CMK (cell line): ENCODE data around the gene FEV.
A peak's percentile ranks its signal among the peaks of the same experiment; 100 is the strongest.
"Not testable (repeated sequence)": the region's sequence is repeated elsewhere in the genome, so short reads cannot be mapped to it uniquely, and the experiment has no call there.

Source experiments
- DNase-seq: peaks from one replicate; pipeline ENCODE4 v3.0.0-alpha.2; 2010; ENCODE audit warnings: low read depth

FEV gene

DNA sequence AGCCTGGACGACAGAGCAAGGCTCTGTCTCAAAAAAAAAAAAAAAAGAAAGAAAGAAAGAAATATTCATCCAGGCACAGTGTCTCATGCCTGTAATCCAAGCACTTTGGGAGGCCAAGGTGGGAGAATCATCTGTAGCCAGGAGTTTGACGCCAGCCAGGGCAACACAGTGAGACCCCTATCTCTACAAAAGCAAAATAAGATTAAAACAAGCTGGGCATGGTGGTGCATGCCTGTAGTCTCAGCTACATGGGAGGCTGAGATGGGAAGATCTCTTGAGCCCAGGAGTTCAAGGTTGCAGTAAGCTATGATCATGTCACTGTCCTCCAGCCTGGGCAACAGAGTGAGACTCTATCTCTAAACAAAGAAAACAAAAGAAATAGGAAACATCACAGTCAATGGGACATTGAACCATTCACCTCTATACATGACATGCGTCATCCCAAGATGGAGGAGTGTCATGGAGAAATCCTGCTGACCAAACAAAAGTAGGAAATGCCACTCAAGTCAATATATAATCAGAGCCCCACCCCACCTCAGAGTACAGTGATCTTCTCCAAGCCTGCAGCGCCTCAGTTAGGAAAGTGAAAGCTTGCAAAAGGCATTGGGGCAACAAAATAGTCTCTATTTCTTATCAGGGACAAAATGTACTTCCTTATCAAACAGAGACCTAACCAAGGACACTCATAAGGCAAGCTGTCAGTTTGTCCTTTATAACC, 9.8 kb downstream of the FEV start:
- no peak for DNase-seq

- no peak for DNase-seq
These were observed 14.1 kb downstream of the FEV start for GRCh38 chr2:218970894-218971293.

GRCh38 chr2:218964041-218964771, 20.8 kb downstream of the FEV start:
- no peak for DNase-seq

DNA sequence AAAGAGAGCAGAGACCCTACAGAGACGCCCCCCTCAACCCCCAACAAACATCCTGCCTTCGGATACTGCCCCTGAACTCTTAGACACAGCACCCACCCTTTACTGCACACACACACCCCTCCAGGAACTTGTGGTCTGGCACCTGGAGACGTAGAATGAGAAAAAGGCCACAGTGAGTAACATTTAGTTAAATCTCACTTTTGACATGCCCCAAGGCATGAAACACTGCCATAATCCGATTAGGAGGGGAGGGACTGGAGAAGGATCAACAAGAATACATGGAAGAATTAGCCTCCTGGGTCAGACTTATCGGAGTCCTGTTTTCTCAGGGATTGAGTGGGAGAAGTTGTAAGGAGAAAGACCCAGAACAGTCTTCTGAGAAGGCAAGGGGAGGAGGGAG, 21.4 kb downstream of the FEV start:
- no peak for DNase-seq

- DNase-seq: no peak
These were observed 22.0 kb downstream of the FEV start for GRCh38 chr2:218962859-218963492.

DNA sequence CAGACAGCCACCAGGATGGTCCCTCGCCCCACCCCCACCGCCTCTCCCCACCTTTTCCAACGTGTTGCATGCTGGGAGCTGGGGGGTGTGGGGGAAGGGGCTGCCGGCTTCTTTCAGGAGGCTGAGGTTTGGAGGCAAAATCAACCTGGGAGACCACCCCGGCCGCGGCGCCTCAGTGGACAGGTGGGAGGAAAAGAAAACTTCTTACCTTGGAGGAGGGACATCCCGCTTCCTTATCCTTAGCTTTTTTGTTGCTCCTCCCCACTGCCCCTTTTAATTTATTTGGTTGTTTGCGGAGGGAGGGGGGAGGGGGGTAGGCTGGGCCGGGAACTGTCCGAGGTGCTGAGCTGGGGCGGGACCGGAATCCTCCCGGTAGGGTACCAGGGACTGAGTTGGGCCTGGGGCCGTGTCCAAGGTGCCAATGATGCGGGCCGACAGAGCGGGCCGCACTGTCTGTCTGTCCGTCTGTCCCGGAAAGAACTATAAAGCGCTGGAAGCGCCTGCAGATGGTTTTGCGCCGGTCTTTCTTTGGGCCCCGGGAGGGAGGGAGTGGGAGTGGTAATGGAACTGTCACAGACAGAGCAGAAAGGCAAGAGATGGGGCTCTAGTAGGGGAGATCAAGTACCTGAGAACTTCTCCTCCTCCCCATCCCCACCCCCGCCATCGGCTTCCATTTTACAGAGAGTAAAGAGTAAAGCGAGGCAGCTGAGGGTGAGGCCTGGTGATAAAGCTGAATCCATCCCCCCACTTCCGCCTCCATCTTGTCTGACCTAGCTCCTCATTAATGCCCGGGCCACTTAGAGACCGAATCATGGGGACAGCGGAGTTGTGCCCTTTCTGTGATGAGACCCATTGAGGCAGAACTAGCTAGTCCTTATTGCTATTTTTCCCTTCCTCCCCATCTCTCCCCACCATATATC, 23.1 kb downstream of the FEV start:
- no peak for DNase-seq

GRCh38 chr2:218961229-218961628, 23.8 kb downstream of the FEV start:
- DNase-seq: no peak

- no peak for DNase-seq
These were observed 24.4 kb downstream of the FEV start for GRCh38 chr2:218960309-218961165.

DNA sequence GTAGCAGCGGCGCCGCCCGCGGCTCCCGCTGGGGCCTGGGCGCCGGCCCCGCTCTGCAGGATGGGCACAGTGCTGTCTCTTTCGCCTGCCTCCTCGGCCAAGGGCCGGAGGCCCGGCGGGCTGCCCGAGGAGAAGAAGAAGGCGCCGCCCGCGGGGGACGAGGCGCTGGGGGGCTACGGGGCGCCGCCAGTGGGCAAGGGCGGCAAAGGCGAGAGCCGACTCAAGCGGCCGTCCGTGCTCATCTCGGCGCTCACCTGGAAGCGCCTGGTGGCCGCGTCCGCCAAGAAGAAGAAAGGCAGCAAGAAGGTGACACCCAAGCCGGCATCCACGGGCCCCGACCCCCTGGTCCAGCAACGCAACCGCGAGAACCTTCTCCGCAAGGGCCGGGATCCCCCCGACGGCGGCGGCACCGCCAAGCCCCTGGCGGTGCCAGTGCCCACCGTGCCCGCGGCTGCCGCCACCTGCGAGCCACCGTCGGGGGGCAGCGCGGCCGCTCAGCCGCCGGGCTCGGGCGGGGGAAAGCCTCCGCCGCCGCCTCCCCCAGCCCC, 25.1 kb downstream of the FEV start:
- DNase-seq: no peak

DNA sequence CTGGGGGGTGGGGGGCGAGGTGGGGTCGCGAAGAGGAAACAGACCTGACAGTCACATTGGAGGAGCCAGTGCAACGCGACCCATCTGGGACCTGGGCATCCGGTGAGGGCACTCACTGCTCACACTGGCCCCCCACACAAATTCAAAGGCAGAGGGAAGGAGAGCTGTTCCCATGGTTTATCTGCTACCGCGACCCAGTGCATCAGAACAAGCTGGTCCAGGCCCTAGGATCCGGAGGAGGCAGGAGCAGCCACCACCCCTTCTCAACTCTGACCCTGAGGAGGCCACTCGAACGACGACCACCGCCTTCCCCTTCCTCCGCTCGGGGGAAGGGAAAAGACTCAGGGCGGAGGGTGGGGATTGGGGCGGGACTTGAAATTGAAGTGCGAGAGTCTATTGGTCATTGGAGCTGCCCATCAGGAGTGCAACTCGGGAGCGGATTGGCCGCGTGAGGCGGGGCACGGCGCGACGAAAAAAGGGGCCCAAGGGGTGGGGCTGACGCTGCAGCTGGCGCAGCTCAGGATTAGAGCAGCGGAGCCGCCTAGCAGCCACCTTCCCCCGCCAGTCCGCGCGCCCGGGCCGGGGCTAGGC, 25.7 kb downstream of the FEV start, which contains the start of gene CDK5R2:
TSS of gene CDK5R2 (plus strand) at position 526 of the 591 bp plus-strand sequence. CDS start 155 bp downstream, outside the sequence.
- DNase-seq: peak; percentile 83

DNA sequence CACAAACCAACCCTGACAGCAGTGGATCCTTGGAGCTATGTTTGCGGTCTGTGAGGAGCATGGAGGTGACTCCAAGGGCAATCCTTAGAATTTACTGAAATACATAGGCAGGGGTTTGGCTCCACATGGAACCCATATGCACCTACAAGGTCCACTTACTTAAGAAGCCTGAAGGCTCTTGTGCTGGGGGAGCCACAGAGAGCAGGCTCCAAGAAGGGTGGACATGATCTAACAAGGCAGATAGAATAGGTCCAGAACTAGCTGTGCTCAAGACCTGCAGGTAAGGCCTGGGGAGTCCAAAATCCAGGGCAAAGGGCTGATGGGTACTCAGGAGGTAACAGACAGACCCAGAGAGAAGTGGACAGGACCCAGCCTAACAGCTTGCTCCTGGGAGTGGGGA, 26.7 kb downstream of the FEV start:
- no peak for DNase-seq

DNA sequence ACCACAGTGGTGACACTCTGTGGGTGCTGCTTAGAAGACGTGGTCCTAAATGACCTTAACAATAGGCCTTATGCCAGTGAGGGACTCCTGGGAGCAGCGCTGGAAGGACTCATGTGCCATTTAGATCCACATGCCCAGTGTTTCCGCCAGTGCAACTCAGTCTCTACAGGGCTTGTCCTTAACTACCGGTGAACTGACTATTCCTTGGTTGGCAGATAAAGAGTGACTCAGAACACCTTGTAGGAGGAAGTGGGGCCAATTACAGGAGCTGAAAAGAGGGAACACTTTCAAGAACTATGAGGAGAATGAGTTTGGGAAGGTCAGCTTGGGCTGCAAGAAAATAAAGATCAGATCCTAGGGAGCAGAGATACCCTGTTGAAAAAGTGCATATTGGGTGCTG, 27.3 kb downstream of the FEV start:
- no peak for DNase-seq

GRCh38 chr2:218956039-218956438, 28.9 kb downstream of the FEV start:
- no peak for DNase-seq

DNA sequence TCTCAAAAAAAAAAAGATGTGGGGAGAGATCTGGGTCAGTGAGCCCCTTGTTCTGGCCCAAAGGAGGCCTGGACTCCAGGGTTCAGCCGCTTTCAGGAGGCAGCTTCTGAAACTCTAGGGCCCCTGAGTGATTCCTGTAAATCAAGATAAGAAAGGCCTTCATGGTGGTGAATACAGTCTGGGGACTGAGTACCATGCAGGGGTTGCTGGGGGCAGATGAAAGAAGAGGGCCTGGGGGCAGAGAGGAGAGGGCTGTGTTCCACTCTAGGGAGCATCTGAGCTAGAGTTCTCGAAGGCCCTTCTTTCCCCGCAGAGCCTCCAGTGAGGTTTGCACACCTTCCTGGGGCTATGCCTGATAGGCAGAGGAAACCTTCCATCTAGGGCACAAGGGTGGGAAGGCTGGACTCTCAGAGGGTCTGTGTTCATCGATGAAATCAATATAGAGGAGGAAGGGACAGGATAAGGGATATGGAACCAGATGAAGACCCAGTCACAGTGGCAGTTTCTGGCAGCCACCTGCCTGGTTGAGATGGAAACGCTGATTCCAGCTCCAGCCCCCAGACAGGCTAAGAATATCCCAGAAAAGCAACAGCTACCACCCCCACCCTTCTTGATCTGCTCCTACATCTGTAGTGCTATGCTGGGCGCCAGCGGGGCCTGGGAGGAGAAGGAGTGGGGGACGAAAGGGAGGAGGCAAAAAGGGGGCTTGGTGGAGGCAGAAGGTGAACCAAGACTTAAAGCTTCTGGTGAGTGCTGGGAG, 30.3 kb downstream of the FEV start:
- no peak for DNase-seq

DNA sequence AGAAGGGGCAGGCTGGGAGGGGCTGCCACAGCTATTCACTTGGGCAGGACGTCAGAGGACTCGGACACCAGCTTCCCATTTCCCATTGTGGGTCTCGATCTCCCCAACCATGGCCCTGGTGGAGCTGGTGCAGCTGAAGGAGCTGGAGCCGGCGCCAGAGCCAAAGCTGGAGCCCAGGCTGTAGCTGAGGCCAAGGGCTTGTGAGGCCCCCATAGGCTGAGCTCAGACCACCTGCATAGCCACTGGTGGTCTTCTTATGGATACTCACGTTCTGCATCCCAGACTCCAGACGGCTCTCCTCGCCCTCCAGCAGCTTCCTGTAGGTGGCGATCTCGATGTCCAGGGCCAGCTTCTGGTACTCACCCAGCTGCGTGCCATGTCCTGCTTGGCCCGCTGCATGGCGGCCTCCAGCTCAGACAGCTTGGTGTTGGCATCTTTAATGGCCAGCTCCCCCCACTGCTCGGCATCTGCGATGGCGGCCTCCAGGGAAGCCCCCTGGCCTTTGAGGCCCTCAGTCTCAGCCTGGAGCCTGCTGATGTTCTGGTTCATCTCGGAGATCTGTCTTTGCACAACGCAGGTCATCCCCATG, 31.5 kb downstream of the FEV start:
- no peak for DNase-seq

- no peak for DNase-seq
These were observed 32.8 kb downstream of the FEV start for GRCh38 chr2:218952160-218952559.

GRCh38 chr2:218946621-218947020, 38.4 kb downstream of the FEV start:
- no peak for DNase-seq

DNA sequence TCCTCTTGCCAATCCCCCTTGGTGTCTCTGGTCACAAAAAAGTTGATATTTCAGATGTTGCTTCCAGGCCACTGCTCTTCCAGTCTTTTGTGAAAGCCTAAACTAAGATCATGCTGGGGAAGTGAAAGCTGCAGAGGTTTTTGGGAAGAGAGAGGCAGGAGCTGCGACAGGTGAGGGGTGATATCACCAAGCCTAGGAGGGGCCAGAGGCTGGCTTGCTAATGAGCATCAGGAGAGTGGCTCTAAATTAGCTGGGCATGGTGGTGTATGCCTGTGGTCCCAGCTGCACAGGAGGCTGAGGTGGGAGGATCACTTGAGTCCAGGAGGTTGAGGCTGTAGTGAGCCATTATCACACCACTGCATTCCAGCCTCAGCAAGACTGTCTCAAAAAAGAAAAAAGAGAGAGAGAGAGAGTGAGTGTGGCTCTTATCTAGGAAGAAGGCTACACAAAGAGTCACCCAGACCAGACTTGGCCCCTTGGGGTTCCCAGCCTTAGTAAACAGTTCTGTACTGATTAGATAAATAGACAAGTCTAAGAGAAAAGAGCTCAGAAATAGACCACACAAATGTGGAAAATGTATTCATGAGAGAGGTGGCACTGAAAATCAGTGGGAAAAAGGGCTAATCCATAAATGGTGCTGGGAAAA, 40.1 kb downstream of the FEV start:
- no peak for DNase-seq

- DNase-seq: not testable (repeated sequence)
These were observed 53.2 kb downstream of the FEV start for GRCh38 chr2:218931751-218932150.
